Measurements from ENCODE around the gene TRAPPC12.

Gene TRAPPC12

DNA sequence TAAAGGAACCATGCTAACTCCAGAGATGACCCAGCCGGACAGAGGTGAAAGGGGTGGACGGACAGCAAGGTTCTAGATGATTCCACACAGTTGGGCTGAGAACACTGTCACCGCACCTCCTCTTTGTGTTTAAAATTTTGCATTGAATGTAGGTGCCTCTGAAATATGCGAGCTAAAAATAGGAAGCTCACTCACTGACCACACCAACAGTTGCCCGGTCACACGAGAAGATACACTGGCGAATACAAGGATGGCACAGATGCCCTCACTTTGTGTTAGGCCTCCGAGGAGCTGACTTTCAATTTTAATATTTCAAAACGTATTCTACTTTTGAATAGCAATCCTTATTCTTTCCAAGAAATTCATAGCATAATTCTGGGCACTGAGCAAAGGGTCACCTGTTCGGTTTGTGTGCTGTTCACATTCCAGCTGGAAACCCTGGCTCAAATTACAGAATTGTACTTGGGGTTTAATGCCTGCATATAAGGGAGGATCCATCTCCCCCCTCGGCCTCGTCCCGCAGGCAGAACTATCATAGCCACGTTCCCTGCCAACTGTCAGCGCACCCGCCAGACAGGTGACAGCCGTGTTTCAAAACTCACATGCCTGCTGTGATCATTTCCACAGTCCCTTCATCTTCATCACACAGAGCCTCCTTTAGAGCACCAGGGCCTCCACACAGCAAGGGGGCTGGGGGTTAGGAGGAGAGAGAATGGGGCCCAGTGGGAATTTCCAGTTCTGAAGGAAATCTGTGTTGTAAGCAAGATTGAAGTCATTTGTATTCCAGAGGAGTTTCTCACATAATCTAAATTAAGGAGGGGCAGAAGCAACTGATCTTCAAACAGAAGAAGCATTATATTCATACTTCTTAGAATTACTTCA lies 91.6 kb downstream of the TRAPPC12 start:
- DNase-seq: no peak

DNA sequence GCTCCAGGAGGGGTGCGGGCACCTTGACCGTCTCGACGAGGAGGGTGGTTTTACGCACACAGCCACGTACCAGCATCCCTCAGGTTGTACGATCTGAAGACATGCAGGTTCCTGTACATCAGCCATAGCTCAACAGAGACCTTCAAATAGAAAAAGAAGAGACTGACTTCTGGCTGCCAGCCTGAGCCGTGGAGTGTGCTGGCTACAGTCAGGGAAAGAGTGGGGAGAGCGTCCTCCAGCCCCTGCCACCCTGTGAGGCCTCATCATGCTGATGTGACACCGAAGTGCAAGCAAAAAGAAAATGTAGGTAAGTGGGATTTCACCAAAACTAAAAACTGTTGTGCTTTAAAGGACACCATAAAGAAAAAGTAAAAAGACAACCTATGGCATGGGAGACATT lies 92.8 kb downstream of the TRAPPC12 start:
- DNase-seq: no peak

DNA sequence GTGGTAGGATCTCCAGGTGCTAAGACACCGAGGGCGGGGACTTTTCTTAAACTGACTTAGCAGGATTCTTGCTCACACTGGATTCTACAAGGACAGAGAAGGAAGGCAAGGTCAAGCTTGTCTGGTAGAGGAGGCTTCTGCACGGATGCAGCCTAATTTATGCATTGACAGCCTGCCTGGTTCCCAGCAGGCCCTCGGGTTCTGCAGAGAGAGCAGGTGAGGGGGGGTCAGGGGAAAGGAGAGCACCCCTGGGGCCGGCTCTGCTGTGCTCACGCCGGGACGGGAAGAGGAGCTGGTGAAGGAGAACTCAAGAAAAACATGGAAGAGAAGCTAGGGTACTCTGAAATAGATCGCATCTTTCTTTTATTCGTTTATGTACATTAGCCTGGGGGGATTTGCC lies 93.5 kb downstream of the TRAPPC12 start:
- DNase-seq: no peak

DNA sequence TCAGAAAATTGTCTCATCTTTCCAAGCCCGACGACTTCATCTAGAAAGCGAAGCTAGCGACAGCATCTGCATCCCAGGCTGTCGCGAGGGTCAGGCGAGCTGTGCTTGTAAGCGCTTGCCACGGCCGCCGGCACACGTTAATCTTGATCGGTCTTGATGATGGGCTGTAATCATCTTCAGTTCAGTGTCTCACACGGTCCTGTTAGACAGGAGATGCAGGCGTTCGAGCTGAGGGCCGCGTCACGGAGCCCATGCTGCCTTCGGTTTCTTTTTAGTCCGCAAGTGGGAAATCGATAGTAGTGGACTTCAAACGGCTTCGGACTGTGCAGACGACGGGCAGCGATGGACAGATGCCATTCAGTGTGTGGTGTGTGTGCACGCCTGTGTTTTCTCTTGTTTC lies 96.3 kb downstream of the TRAPPC12 start:
- DNase-seq: no peak

DNA sequence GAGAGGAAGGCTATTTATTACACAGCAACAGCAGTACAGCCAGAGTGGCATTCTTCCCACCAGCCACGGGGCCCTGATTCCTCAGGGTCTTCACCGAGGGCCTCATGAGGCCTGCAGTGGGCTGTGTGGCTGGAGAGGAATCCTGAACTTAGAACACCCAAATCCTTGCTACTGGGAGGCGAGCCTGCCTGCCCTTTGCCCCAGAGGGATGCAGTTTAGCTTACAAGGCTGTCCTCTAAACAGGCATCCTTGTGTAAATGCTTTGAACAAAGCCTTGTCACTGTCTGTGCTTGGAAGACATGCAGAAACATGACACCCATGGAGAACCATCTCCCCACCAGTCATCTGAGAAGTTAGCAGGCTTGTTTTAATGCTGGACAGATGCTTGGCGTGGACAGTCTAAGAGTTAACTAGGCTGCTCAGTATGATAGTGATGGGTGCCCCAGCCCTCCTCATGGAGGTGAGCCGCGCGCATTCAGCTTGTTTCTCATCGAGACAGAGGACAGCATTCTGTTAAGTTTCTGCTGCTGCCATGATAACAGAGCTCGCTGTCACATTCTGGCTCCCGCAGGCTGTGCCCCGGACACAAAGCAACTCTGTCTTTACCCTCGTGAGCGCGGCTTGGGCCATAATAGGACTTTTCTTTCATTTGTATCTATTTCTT lies 97.0 kb downstream of the TRAPPC12 start:
- no peak for DNase-seq

DNA sequence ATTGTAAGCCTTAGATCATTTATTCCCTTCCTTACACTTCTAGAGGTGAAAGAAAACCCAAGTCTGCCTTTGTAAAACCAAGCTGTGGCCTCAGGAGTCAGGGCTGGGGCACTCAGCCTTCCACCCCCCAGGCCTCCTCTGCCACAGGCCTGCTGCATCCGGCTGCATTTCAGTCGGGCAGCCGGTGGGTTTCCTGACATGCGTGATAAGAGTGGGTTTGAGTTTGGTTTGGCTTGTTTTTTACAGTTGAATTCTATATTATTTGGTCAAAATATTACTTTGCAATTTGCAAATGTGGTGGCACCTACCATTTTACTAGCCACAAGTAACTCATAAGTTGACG lies 97.5 kb downstream of the TRAPPC12 start:
- DNase-seq: no peak

DNA sequence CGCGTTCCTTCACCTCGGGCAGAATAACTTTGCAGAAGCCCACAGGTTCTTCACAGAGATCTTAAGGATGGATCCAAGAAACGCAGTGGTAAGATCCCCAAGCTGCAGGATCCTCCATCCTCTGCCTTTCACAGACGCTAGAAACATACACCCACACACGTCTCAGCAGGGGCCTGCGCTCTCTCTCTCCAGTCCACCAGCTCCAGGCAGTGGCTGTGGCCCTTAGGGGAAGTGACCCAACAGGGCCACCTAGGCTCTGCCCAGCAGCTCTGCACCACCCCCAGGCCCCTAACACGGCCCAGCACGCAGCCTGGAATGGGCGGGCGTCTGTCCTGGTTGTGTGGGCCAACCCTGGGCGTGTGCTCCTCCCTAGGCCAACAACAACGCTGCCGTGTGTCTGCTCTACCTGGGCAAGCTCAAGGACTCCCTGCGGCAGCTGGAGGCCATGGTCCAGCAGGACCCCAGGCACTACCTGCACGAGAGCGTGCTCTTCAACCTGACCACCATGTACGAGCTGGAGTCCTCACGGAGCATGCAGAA lies 99.4 kb downstream of the TRAPPC12 start:
- DNase-seq: no peak

DNA sequence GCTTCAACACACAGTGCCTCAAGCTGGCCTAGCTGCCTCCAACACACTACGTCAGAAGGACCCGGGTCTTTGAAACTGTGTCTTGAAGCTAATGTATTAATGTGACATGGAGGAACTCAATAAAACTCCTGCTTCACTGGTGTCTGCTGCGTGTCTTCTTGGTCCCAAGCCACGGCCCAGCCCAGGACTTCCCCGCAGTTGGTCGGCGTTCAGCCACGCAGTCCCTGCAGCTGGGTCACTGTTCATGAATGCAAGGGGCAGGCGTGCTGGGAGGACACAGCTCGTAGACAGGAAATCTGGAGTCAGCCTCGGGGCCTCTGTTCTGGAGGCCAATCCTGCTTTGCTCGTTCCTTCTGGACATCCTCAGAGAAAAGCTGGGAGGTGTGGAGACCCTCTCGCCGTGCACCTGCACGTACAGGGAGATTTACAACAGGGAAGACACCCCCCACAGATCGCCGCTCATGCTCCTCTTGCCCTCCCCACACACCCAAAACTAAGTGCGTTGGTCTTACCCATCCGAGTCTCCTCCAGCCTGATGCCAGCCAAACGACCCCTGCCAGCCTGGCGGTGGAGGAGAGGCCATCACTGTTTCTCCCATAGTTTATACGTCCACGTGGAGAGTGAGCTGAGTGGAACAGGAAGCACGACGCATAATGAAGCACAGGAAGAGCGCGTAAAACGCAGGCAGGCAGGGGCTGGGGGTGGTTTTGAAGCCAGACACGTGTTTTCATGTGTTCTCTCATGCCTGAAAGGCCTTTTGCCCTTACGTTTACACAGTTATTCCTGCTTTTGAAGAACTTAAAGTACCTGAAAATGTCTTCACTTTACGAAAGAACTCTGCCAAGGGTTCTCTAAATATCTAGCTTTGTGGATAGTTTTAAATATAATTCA lies 100.2 kb downstream of the TRAPPC12 start:
- no peak for DNase-seq

DNA sequence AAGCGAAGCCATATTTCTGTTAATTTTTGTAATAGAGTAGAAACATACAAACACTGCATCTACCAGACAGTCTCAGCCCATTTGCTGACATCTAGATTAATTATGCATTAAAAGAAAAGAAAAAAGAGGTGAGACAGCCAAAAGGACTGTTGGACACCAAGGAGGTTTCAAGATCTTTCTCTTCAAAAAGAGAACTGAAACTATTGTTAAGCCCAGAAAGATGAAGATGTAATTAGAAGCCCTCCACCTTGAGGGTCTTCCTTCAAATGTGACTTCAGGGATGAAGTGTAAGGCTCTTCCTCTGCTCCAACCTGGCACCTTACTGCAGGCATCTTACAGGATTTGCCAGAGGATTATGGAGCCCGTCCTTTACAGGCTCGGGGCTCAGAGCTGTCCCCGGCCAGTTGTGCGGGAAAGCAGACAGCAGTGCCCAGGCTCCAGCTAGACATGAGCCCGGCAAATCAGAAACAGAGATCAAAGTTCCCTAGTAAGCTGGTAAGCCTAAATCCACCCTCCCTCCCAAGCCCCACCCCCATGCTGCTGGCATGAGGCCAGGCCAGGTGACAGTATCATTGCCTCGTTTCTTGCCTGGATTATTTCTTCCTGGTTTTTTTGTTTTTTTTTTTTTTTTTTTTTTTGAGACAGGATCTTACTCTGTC lies 101.0 kb downstream of the TRAPPC12 start:
- DNase-seq: no peak

DNA sequence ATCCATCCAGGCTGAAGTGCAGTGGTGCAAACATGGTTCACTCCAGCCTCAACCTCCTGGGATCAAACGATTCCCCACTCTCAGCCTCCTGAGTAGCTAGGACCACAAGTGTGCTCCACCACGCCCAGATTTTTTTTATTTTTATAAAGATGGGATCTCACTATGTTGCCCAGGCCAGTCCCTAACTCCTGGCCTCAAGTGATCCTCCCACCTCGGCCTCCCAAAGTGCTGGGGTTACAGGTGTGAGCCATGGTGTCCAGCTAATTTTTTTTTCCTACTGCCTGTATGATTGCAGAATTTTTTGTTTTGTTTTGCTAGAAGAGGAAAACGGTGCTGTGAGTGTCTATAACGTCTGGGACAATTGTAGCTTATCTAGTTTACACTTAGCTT lies 101.5 kb downstream of the TRAPPC12 start:
- no peak for DNase-seq

DNA sequence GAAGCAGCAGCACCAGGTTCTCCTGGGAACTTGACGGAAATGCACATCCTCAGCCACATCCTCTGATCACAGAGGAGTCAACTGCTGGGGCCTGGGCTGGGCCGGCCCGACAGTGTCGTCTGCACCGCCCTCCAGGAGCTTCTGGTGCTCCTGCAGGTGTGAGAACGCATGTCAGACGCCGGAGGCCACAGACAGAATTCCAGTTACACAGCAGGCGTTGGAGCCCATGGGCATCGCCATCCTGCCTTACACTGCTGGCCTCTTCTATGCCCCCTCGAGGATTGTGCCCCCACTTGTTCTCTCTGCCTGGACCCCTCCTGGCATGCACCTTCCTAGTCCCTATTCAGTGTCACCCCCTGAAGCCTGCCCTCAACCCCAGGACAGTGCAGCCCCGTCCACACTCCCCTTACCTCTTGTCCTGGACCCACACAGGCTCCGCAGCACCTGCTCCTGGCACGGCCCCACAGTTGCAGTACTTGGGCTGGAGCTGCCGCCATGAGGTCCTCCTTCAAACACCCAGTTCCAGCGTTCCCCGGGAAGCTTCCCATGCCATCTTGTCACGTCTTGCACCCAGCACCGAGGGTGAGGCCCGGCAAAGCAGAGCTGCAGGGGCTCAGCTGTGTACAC lies 102.4 kb downstream of the TRAPPC12 start:
- no peak for DNase-seq

DNA sequence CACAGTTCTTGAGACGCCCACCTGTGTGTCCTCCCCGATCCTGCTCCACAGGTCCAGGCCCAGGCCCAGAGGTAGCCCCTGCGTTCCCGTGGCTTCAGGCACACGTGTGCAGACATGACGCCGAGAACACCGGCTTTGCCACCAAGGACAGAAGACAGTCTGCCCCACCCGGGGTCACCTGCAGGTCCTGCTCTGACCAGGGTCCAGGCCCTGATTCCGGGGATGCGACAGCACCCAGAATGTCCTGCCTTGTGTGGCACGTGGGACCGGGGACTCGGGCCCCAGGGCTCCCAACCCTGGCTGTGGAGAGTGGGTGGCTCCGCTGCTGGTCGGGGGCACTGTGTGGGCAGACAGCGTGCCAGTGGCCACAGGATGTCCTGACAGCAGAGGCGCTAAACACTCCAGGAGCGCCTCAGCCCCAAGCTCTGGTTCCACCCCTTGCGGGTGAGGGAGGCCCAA lies 102.9 kb downstream of the TRAPPC12 start:
- no peak for DNase-seq

DNA sequence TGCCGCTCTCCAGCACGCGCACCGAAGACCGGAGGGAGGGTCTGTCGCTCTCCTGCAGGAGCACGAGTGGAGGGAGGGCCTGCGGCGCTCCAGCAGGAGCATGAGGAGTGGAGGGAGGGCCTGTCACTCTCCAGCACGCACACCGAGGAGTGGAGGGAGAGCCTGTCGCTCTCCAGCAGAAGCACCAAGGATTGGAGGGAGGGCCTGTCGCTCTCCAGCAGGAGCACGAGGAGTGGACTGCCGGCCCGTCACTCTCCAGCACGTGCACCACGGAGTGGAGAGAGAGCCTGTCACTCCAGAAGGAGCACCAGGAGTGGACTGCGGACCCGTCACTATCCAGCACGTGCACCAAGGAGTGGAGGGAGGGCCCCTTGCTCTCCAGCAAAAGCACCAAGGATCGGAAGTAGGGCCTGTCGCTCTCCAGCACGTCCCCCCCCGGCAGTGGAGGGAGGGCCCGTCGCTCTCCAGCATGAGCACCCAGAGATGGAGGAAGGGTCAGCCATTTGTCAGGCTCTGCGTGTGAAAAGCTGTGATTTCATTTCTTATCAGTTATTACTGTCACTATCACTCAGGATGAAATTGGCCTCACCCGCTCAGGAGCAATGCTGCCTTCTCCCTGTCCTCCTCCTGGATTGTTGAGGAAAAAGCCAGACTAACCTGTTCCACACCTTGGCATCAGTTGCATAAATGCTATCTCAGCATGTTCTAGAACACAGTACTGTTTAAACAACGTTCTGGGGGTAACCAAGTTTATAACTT lies 103.9 kb downstream of the TRAPPC12 start:
- DNase-seq: no peak

DNA sequence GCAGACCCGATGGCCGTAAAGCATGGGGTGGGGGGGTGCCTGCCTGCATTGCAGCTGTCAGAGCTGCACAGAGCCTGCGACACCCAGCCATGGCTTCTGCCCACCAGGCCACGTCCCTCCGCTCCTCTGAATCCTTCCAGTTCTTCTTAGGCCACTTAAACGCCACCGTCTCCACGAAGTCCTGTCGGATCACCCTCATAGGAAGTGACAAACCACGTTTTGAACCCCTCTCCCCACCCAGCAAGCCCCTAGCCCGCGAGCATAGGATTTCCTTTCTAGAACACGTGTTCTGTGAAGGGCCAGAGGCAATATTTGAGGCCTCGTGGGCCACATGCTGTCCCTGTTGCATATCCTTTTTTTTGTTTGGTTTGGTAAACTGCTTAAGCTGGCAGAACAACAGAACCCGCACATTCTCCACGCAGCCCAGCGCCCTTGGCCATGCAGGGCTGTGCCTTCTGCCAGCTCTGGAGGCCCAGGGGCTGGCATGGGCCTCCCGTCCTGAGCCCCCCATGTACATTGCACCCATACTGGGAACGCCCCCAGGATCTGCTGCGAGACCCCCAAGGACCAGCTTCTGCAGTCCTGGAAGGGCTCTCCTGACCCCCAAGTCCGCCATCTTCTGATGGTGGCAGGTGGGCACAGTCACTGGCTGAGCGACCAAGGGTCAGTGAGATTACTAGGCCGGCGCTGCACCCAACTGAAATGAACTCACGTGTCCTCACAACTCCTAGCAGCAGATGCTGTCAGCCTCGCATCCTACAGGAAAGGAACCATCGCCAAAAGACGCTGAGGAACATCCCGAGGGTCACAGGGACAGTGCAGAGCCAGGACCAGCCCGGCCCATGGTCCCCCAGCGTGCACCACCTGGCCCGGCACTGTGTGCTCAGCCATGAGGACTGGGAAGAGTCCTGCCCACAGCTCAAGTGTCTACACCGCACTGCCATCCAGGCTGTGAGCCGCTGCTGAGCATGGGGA lies 104.8 kb downstream of the TRAPPC12 start:
- DNase-seq: no peak

DNA sequence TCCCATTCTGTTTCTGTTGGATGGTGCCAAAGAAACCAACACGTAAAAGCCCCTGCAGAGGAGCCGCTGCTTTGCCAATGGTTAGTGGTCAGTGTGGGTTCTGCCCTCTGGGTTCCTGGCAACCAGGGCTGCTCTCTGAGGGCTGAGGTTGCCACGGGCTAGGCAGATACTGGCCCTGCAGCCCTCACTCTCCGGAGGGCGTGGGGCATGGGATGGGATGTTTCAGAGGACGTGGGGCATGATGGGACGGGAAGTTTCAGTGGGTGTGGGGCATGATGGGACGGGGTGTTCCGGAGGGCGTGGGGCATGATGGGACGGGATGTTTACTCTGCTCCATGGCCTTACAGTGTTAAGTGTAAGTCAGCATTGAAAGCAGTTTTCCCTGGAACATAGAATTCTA lies 105.7 kb downstream of the TRAPPC12 start:
- no peak for DNase-seq

DNA sequence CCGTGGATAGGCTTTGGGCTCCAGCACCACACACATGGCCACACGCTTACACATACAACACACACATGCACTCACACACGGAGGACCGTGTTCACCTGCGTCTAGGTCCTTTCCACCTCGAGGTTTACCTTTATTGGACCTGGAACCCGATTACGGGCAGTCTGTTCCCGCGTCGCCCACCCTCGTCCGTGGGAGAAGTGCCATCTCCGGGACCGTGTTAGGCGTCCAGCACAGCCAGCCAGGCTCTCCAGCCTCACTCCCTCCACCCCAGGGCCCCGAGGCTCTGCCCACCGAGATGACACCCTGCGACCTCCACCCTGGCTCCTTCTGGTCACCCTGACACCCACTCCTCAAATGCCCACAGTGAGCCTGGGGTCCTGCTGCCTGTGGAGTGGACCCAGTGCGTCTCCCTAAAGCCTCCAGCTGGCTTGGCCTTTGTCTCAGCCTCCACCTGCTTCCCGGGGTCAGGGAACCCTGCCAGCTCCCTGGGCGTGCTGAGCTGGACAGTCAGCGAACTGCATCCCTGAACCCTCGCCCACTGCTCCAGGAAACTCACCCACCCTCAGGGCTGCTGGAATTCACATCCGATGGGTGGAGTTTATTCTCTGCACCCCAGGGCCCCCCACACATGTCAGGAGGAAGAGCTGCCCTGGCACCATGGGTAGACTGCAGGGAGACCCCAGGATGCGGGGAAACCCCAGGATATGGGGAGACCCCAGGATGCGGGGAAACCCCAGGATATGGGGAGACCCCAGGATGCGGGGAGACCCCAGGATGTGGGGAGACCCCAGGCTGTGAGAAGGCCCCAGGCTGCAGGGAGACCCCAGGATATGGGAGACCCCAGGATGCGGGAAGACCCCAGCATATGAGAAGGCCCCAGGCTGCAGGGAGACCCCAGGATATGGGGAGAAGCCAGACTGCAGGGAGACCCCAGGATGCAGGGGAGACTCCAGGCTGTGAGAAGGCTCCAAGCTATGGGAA lies 106.8 kb downstream of the TRAPPC12 start:
- no peak for DNase-seq

DNA sequence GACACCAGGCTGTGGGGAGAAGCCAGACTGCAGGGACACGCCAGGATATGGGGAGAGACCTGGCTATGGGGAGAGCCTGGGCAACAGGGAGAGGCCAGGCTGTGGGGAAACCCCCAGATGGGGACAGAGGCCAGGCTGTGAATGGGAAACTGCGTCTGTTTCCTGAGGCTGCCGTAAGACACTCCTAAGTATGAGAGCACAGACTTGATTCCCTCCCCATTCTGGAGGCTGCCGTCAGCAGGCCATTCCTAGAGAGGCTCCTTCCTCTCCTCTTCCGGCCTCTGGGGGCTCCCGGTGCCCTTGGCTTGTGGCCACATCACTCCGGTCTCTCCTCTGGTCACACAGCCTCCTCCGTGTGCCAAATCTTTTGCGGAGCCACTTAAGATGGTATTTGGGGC lies 107.5 kb downstream of the TRAPPC12 start:
- DNase-seq: no peak

DNA sequence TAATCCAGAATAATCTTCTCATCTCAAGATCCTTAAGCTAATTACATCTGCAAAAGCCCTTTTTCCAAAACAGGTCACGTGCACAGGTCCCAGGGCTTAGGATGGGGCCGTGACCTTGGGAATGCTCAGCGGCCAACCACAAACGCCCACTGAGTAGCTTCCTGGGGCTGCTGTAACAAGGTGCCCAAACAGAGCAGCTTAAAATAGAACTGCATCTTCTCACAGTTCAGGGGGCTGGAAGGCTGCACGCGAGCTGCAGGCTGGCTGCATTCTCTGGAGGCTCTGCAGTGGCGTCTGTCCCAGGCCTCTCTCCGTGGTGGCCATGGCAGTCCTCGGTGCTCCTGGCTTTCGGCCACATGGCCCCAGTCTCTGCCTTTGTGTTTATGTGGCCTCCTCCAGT lies 107.9 kb downstream of the TRAPPC12 start:
- DNase-seq: no peak

DNA sequence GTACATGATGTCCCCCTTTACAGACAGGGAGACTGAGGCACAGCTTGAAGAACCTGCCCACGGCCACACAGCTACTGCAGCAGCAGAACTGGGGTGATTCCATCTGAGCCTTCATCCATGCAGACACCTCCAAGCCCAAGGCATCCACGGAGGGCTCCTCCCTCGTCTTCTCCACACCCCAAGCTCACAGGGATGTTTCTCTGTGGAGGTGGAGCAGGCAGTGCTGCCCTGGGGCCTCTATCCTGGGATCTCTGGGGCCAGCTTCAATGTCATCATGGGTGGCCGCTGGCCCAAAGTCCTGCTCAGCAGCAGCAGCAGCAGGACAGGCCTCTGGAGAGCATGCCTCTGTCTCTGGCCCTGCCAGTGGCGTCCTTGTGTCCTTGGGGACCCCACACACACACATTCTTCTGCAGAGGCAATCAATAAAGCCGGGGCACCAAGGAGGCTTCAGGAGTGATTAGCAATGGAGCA lies 108.6 kb downstream of the TRAPPC12 start:
- DNase-seq: no peak

All from NCI-H1694 treated with DMSO at 0.1 percent for 48 hours (cell line).